Thoracic aorta (tissue), 2 donors: Measurements from ENCODE around the gene SAYSD1. TPM values are rescaled to one million over a fixed set of nuclear protein-coding genes. Genes with fewer than 3 reads are reported as not detected.

ENCODE experiments used
- ATAC-seq: fragments of 150-250 bp; one replicate; pipeline ENCODE4 v1.8.0; 2017; ENCODE audit warnings: low read depth; ENCODE audit not compliant: insufficient number of reproducible peaks, low FRiP score
- DNase-seq: peaks from one replicate; pipeline ENCODE4 v3.0.0-alpha.2; 2020; ENCODE audit warnings: low spot score
- H3K27ac ChIP-seq, 2 donors: fragments of 200-600 bp; sonication (generic); 1 replicate in 1 of 2; 2 replicates in 1 of 2; pipeline ENCODE4 v1.5.1; 2016; ENCODE audit warnings: mild to moderate bottlenecking in 2 of 2, moderate library complexity in 2 of 2
- H3K27me3 ChIP-seq: fragments of 200-600 bp; sonication (generic); replicated peaks from 2 replicates; pipeline ENCODE4 v1.6.0; 2016; ENCODE audit warnings: mild to moderate bottlenecking; ENCODE audit not compliant: insufficient read depth
- H3K36me3 ChIP-seq: fragments of 200-600 bp; sonication (generic); one replicate; pipeline ENCODE4 v1.5.1; 2016
- H3K4me1 ChIP-seq, 2 donors: fragments of 200-600 bp; sonication (generic); 1 replicate in 1 of 2; 2 replicates in 1 of 2; pipeline versions ENCODE4 v1.5.1 to v1.6.0; 2016; ENCODE audit warnings: low read depth in 2 of 2, mild to moderate bottlenecking in 1 of 2; ENCODE audit not compliant: control insufficient read depth in 1 of 2
- H3K4me3 ChIP-seq: fragments of 200-600 bp; sonication (generic); 2 replicates; pipeline ENCODE4 v1.5.1; 2016; ENCODE audit warnings: mild to moderate bottlenecking
- H3K9me3 ChIP-seq: fragments of 200-600 bp; sonication (generic); 2 replicates; pipeline ENCODE4 v1.5.1; 2016
- CTCF ChIP-seq: fragments of 200-600 bp; sonication (generic); IDR thresholded peaks from one replicate; pipeline ENCODE4 v1.5.1; 2019; ENCODE audit warnings: antibody characterized with exemption
- total RNA-seq, 2 donors: library from RNA; depleted of rRNA; stranded (reverse); fragments of >200 nt; gene quantifications; one replicate each; pipeline versions ENCODE4 v1.1.0 to v1.2.3, GENCODE V29; 2016

Gene SAYSD1
- total RNA-seq, 2 donors from 2014 or later, result 16.2 to 16.5 TPM

DNA sequence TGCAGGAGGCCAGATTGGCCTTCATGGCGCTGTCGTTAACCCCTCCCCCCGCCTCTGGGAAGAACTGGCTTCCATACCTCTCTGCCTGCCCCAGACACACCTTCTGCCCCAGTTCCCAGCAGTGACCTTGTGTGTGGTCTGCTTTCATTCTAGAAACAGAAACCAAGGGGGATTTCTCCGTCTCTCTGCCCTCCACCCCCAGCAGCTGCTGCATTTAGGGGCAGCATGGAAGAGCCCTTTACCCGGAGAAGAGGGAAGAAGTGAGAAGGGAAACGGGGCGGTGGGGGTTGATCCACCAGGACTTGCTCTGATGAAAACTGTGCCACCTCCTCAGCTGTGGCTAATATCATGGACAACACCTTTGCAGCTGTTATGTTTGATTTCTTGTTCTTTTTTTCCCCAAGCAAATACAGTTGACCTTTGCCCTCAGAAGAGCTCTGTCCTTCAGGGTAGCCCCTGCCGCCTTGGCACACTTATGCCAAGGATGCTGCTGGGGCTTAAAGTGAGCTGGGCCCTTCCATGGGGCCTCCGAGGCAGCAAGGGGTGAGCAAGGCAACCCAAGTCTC is 60.3 kb downstream of the SAYSD1 start:
- Histone ChIP-seq H3K36me3 (no peaks in the 10 kb centered on the region), H3K4me1 (no peaks in the 10 kb centered on the region), H3K9me3 (no peaks in the 10 kb centered on the region), H3K4me3 (no peak overlapping the region), H3K27me3 (no peaks in the 10 kb centered on the region), H3K27ac (no peak overlapping the region)
- DNase-seq (no peak), ATAC-seq (no peak)
- no peak for TF ChIP-seq CTCF

Other genes with a start within 250 kb of the SAYSD1 start
- gene GLP1R, start 66.4 kb downstream of the SAYSD1 start, total RNA-seq, result not detected
- gene KCNK5, start 114.3 kb upstream of the SAYSD1 start, total RNA-seq, result 1 to 10 TPM in 1 of 2 donors, under 1 TPM in 1; 0.41 to 8.6 TPM
- gene KCNK17, start 199.2 kb upstream of the SAYSD1 start, total RNA-seq, result 10 to 100 TPM; 11.6 to 20.9 TPM
- not detected for gene KCNK16, start 207.5 kb upstream of the SAYSD1 start, total RNA-seq